ENCODE results near the gene HMMR.

The HMMR gene

GRCh38 chr5:163458778-163459385 is 1.6 kb upstream of the HMMR start:
- no peak for DNase-seq

- no peak for DNase-seq
Observed at GRCh38 chr5:163459462-163459818, 992 bp upstream of the HMMR start.

- peak; percentile 96 for DNase-seq
Observed at GRCh38 chr5:163459819-163460561, 442 bp upstream of the HMMR start, which contains the start of gene NUDCD2. TSS of gene NUDCD2 (minus strand) at chr5:163460102. CDS start at chr5:163460050, 52 bp downstream.

GRCh38 chr5:163463063-163463435 is 2.6 kb downstream of the HMMR start:
- DNase-seq, result no peak

- DNase-seq, result no peak
Observed at GRCh38 chr5:163467682-163468081, 7.2 kb downstream of the HMMR start.

- DNase-seq, result no peak
Observed at GRCh38 chr5:163473635-163474243, 13.3 kb downstream of the HMMR start.

- no peak for DNase-seq
Observed at GRCh38 chr5:163475411-163475810, 15.0 kb downstream of the HMMR start.

- no peak for DNase-seq
Observed at GRCh38 chr5:163478126-163478981, 17.9 kb downstream of the HMMR start.

- no peak for DNase-seq
Observed at GRCh38 chr5:163478982-163479271, 18.5 kb downstream of the HMMR start.

- DNase-seq, result no peak
Observed at GRCh38 chr5:163489055-163489744, 28.8 kb downstream of the HMMR start.

- DNase-seq, result no peak
Observed at GRCh38 chr5:163489745-163490075, 29.3 kb downstream of the HMMR start.

GRCh38 chr5:163496286-163496685 is 35.9 kb downstream of the HMMR start:
- DNase-seq, result no peak

GRCh38 chr5:163497315-163497714 is 36.9 kb downstream of the HMMR start:
- no peak for DNase-seq

- DNase-seq, result no peak
Observed at GRCh38 chr5:163498886-163499285, 38.5 kb downstream of the HMMR start.

- DNase-seq, result no peak
Observed at GRCh38 chr5:163502521-163502920, 42.1 kb downstream of the HMMR start.

- DNase-seq, result no peak
Observed at GRCh38 chr5:163503106-163504078, 43.0 kb downstream of the HMMR start.

- DNase-seq, result no peak
Observed at GRCh38 chr5:163504079-163504931, 43.9 kb downstream of the HMMR start.

GRCh38 chr5:163505049-163505367 is 44.6 kb downstream of the HMMR start:
- DNase-seq, result no peak

- peak; percentile 42 for DNase-seq
Observed at GRCh38 chr5:163505368-163506094, 45.1 kb downstream of the HMMR start, which contains the start of gene MAT2B. TSS of gene MAT2B (plus strand) at chr5:163505619. CDS start at chr5:163505687, 68 bp downstream.

GRCh38 chr5:163506095-163506457 is 45.6 kb downstream of the HMMR start:
- DNase-seq, result no peak

Measured in NCI-H1436 treated with DMSO at 0.1 percent for 48 hours (cell line).